HEK293 (cell line): Measurements from ENCODE around the gene NR2F2.

ENCODE experiments used
- CTCF ChIA-PET: fragments of 350-600 bp; formaldehyde crosslinking; extraction: SDS; loops from one replicate; lab custom pipeline; 2021; ENCODE audit warnings: antibody characterized with exemption; lab: Yijun Ruan, JAX
- POLR2A ChIA-PET: fragments of 300-600 bp; formaldehyde crosslinking; extraction: SDS; loops from one replicate; lab custom pipeline; 2020; ENCODE audit warnings: antibody characterized with exemption, inconsistent platforms; lab: Yijun Ruan, JAX
- H3K27ac ChIP-seq: fragments of 200-500 bp; sonication (Bioruptor generic); 2 replicates; pipeline ENCODE4 v1.5.1; 2014; ENCODE audit warnings: low read depth, low read length, control low read depth, inconsistent platforms; ENCODE audit errors: extremely low read depth
- H3K36me3 ChIP-seq, 2 experiments: fragments of 200-500 bp in 1 of 2; sonication (Bioruptor generic) in 1 of 2; 1 replicate in 1 of 2; 2 replicates in 1 of 2; pipeline ENCODE4 v1.5.1; 2014 to 2017; ENCODE audit warnings: inconsistent platforms in 2 of 2, low read length in 2 of 2; ENCODE audit not compliant: control insufficient read depth in 2 of 2, insufficient read depth in 1 of 2
- H3K4me1 ChIP-seq: fragments of 200-500 bp; sonication (Bioruptor generic); 2 replicates; pipeline ENCODE4 v1.5.1; 2014; ENCODE audit warnings: mild to moderate bottlenecking, low read length, inconsistent platforms; ENCODE audit not compliant: control insufficient read depth, insufficient read depth
- H3K4me3 ChIP-seq: 2 replicates; pipeline ENCODE4 v1.5.1; 2011; ENCODE audit warnings: low read depth, mild to moderate bottlenecking, control low read depth, low read length, moderate library complexity
- H3K9me3 ChIP-seq: fragments of 200-500 bp; sonication (Bioruptor generic); 2 replicates; pipeline ENCODE4 v1.5.1; 2014; ENCODE audit warnings: low read depth, low read length, inconsistent platforms; ENCODE audit not compliant: control insufficient read depth, insufficient read depth
- BCL11A ChIP-seq: fragments of 450-650 bp; formaldehyde crosslinking; IDR thresholded peaks from 2 replicates; pipeline ENCODE4 v1.5.1; 2016; ENCODE audit warnings: low read depth, missing biosample characterization, missing genetic modification characterization
- BCL11B ChIP-seq: fragments of 450-650 bp; formaldehyde crosslinking; IDR thresholded peaks from 2 replicates; pipeline ENCODE4 v1.5.1; 2016; ENCODE audit warnings: low read depth, missing biosample characterization, missing genetic modification characterization
- EGR2 ChIP-seq: fragments of 450-650 bp; formaldehyde crosslinking; IDR thresholded peaks from 2 replicates; pipeline ENCODE4 v1.5.1; 2016; ENCODE audit warnings: low read depth, missing biosample characterization, missing genetic modification characterization
- HOXC10 ChIP-seq: sonication (generic); formaldehyde crosslinking; IDR thresholded peaks from 2 replicates; pipeline ENCODE4 v1.8.1; 2023; ENCODE audit warnings: mild to moderate bottlenecking, missing genetic modification reagents
- IKZF3 ChIP-seq: fragments of 450-650 bp; IDR thresholded peaks from 2 replicates; pipeline ENCODE4 v1.5.0; 2018; ENCODE audit warnings: missing biosample characterization, mild to moderate bottlenecking, missing genetic modification characterization, moderate library complexity
- SP7 ChIP-seq: fragments of 450-650 bp; formaldehyde crosslinking; IDR thresholded peaks from 2 replicates; pipeline ENCODE4 v1.5.1; 2016; ENCODE audit warnings: missing biosample characterization, missing genetic modification characterization
- ZFHX2 ChIP-seq: fragments of 450-650 bp; formaldehyde crosslinking; conservative IDR thresholded peaks from 2 replicates; pipeline ENCODE4 v1.5.1; 2016; ENCODE audit warnings: missing biosample characterization, missing genetic modification characterization
- ZNF157 ChIP-seq: fragments of 450-650 bp; formaldehyde crosslinking; IDR thresholded peaks from 2 replicates; pipeline ENCODE4 v1.5.1; 2016; ENCODE audit warnings: missing biosample characterization, missing genetic modification characterization
- ZNF184 ChIP-seq: fragments of 450-650 bp; IDR thresholded peaks from 2 replicates; pipeline ENCODE4 v1.5.1; 2018; ENCODE audit warnings: missing biosample characterization, mild to moderate bottlenecking, missing genetic modification characterization
- ZNF341 ChIP-seq: fragments of 450-650 bp; formaldehyde crosslinking; IDR thresholded peaks from 2 replicates; pipeline ENCODE4; 2016; ENCODE audit warnings: low read depth, missing biosample characterization, missing genetic modification characterization
- ZNF558 ChIP-seq: fragments of 450-650 bp; formaldehyde crosslinking; IDR thresholded peaks from 2 replicates; pipeline ENCODE4 v1.5.1; 2016; ENCODE audit warnings: missing biosample characterization, missing genetic modification characterization
- ZNF621 ChIP-seq: fragments of 450-650 bp; formaldehyde crosslinking; IDR thresholded peaks from 2 replicates; pipeline ENCODE4 v1.5.1; 2017; ENCODE audit warnings: missing biosample characterization, missing genetic modification characterization
- ZNF658 ChIP-seq: fragments of 450-650 bp; formaldehyde crosslinking; IDR thresholded peaks from 2 replicates; pipeline ENCODE4; 2016; ENCODE audit warnings: missing biosample characterization, missing genetic modification characterization
- ZNF777 ChIP-seq: fragments of 450-650 bp; formaldehyde crosslinking; IDR thresholded peaks from 2 replicates; pipeline ENCODE4 v1.5.1; 2017; ENCODE audit warnings: missing biosample characterization, missing genetic modification characterization, borderline replicate concordance
- ZNF792 ChIP-seq: fragments of 450-650 bp; formaldehyde crosslinking; IDR thresholded peaks from 2 replicates; pipeline ENCODE4 v1.5.1; 2016; ENCODE audit warnings: missing biosample characterization, missing genetic modification characterization
- ZNF843 ChIP-seq: fragments of 450-650 bp; formaldehyde crosslinking; IDR thresholded peaks from 2 replicates; pipeline ENCODE4 v1.5.1; 2016; ENCODE audit warnings: missing biosample characterization, missing genetic modification characterization
- ZSCAN23 ChIP-seq: fragments of 450-650 bp; formaldehyde crosslinking; IDR thresholded peaks from 2 replicates; pipeline ENCODE4 v1.5.1; 2016; ENCODE audit warnings: missing biosample characterization, missing genetic modification characterization
- TF ChIP-seq, protein P1 (sequence below): IDR thresholded peaks from 2 replicates; pipeline ENCODE4 v1.6.1; 2011; ENCODE audit warnings: mild to moderate bottlenecking, low read depth, low read length, borderline replicate concordance
- TF ChIP-seq, protein P2 (sequence below): fragments of 450-650 bp; formaldehyde crosslinking; IDR thresholded peaks from 2 replicates; pipeline ENCODE4 v1.5.1; 2016; ENCODE audit warnings: missing biosample characterization, missing genetic modification characterization, low read depth
- TF ChIP-seq, protein P3 (sequence below): fragments of 450-650 bp; formaldehyde crosslinking; IDR thresholded peaks from 2 replicates; pipeline ENCODE4 v1.5.1; 2016; ENCODE audit warnings: missing biosample characterization, missing genetic modification characterization
- TF ChIP-seq, protein P4 (sequence below): fragments of 450-650 bp; formaldehyde crosslinking; IDR thresholded peaks from 2 replicates; pipeline ENCODE4 v1.5.1; 2016; ENCODE audit warnings: missing biosample characterization, missing genetic modification characterization
- TF ChIP-seq, protein P5 (sequence below): fragments of 450-650 bp; formaldehyde crosslinking; IDR thresholded peaks from 2 replicates; pipeline ENCODE4 v1.5.1; 2016; ENCODE audit warnings: missing biosample characterization, missing genetic modification characterization
- TF ChIP-seq, protein P6 (sequence below): fragments of 450-650 bp; formaldehyde crosslinking; conservative IDR thresholded peaks from 2 replicates; pipeline ENCODE4 v1.5.1; 2016; ENCODE audit warnings: low read depth, missing biosample characterization, missing genetic modification characterization

The NR2F2 gene

DNA sequence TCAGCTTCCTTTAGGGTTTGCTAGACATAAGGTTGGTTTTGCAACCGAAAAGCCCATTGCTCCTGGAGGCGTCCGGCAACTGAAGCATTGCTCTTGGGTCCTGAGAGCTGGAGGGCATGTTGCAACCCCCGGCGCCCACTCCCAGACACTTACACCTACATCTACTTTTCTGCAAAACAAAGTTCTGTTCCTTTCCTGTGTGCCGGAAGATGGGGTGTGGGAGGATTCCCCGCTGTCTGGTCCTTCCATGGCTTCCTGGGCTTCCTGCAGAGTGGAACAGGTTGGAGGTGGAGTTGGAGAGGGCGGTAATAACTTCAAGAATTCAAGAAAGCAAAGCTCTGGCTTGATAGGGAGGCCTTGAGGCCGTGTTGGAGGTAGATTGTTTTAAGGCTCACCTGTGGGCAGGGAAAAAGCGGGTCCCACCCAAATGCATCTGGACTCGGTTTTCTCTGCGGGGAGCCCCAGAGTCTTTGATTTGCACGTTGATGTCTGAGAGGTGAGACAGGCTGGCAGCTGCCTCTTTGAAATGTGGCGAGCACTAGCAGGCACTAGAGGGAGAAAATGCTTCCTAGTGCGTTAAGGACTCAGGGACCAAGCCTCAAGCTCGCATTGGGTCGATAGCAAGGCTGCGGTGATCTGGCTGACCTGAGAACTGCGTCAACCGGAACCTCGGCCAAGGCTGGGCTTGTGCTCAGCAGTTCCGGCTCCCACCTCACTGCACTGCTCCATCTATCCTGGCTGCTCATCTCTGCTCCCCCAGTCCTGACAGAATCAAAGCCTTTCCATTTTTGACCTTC is 39.5 kb downstream of the NR2F2 start:
- TF ChIP-seq BCL11A (tag by site-specific recombination) = no peak
- 0 out of 2 replicates have a peak, but pooled peaks have one; percentile 8 for TF ChIP-seq ZFHX2 (tag by site-specific recombination)
- TF ChIP-seq SP7 (tag by site-specific recombination) = no peak
- peak; percentile 54 for TF ChIP-seq EGR2 (tag by site-specific recombination)
- TF ChIP-seq ZNF558 (tag by site-specific recombination) = no peak
- Histone ChIP-seq H3K36me3 (no peaks in the 10 kb centered on the region), H3K27ac (no peak overlapping the region), H3K4me3 (no peak overlapping the region), H3K4me1 (no peaks in the 10 kb centered on the region), H3K9me3 (no peaks in the 10 kb centered on the region)
- POLR2A ChIA-PET = interaction anchor here (1.3 to 1.6 kb wide), 2 partner anchors 9 to 10 kb away, joined by 3 to 4 read pairs; no protein-coding TSS in a partner anchor
- CTCF ChIA-PET = no interaction called here

DNA sequence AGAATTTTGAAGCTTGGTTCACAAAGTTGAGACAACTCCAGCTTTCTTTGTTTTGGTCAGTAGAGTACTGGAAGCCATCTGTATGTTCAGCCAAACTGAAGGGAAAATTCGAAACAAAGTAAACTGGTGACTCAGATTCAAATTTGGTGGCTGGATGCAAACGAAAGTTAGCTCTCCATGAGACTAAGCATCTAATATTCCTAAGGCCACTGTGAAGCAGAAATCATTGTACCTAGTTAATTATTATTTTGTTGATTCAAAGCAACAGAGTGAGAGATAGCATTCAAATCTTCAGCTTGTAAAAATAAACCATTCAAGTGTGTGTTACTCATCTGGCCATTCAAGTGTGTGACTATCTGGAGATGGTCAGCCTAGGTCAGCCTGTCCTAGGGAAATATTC is 42.1 kb downstream of the NR2F2 start:
- H3K4me3 ChIP-seq = no peak overlapping the region
- H3K27ac ChIP-seq = no peak overlapping the region
- H3K9me3 ChIP-seq = no peaks in the 10 kb centered on the region
- no peaks in the 10 kb centered on the region for H3K4me1 ChIP-seq
- POLR2A ChIA-PET = no interaction called here
- CTCF ChIA-PET = interaction anchor here (0.6 kb wide), 1 partner anchor 487 kb away, joined by 3 read pairs; no protein-coding TSS in a partner anchor
- no peaks in the 10 kb centered on the region for H3K36me3 ChIP-seq
- TF ChIP-seq ZNF341 (tag by site-specific recombination) = no peak
- no peak for TF ChIP-seq ZNF792 (tag by site-specific recombination)
- no peak for TF ChIP-seq ZNF777
- TF ChIP-seq ZNF843 (tag by site-specific recombination) = no peak
- no peak for TF ChIP-seq ZNF658 (tag by site-specific recombination)
- TF ChIP-seq, protein P1, sequence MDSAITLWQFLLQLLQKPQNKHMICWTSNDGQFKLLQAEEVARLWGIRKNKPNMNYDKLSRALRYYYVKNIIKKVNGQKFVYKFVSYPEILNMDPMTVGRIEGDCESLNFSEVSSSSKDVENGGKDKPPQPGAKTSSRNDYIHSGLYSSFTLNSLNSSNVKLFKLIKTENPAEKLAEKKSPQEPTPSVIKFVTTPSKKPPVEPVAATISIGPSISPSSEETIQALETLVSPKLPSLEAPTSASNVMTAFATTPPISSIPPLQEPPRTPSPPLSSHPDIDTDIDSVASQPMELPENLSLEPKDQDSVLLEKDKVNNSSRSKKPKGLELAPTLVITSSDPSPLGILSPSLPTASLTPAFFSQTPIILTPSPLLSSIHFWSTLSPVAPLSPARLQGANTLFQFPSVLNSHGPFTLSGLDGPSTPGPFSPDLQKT = no peak
- TF ChIP-seq, protein P2, sequence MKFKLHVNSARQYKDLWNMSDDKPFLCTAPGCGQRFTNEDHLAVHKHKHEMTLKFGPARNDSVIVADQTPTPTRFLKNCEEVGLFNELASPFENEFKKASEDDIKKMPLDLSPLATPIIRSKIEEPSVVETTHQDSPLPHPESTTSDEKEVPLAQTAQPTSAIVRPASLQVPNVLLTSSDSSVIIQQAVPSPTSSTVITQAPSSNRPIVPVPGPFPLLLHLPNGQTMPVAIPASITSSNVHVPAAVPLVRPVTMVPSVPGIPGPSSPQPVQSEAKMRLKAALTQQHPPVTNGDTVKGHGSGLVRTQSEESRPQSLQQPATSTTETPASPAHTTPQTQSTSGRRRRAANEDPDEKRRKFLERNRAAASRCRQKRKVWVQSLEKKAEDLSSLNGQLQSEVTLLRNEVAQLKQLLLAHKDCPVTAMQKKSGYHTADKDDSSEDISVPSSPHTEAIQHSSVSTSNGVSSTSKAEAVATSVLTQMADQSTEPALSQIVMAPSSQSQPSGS (tag by site-specific recombination) = no peak
- TF ChIP-seq, protein P3, sequence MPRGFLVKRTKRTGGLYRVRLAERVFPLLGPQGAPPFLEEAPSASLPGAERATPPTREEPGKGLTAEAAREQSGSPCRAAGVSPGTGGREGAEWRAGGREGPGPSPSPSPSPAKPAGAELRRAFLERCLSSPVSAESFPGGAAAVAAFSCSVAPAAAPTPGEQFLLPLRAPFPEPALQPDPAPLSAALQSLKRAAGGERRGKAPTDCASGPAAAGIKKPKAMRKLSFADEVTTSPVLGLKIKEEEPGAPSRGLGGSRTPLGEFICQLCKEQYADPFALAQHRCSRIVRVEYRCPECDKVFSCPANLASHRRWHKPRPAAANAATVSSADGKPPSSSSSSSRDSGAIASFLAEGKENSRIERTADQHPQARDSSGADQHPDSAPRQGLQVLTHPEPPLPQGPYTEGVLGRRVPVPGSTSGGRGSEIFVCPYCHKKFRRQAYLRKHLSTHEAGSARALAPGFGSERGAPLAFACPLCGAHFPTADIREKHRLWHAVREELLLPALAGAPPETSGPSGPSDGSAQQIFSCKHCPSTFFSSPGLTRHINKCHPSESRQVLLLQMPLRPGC = no peak
- TF ChIP-seq, protein P4, sequence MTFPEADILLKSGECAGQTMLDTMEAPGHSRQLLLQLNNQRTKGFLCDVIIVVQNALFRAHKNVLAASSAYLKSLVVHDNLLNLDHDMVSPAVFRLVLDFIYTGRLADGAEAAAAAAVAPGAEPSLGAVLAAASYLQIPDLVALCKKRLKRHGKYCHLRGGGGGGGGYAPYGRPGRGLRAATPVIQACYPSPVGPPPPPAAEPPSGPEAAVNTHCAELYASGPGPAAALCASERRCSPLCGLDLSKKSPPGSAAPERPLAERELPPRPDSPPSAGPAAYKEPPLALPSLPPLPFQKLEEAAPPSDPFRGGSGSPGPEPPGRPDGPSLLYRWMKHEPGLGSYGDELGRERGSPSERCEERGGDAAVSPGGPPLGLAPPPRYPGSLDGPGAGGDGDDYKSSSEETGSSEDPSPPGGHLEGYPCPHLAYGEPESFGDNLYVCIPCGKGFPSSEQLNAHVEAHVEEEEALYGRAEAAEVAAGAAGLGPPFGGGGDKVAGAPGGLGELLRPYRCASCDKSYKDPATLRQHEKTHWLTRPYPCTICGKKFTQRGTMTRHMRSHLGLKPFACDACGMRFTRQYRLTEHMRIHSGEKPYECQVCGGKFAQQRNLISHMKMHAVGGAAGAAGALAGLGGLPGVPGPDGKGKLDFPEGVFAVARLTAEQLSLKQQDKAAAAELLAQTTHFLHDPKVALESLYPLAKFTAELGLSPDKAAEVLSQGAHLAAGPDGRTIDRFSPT = no peak
- TF ChIP-seq, protein P5, sequence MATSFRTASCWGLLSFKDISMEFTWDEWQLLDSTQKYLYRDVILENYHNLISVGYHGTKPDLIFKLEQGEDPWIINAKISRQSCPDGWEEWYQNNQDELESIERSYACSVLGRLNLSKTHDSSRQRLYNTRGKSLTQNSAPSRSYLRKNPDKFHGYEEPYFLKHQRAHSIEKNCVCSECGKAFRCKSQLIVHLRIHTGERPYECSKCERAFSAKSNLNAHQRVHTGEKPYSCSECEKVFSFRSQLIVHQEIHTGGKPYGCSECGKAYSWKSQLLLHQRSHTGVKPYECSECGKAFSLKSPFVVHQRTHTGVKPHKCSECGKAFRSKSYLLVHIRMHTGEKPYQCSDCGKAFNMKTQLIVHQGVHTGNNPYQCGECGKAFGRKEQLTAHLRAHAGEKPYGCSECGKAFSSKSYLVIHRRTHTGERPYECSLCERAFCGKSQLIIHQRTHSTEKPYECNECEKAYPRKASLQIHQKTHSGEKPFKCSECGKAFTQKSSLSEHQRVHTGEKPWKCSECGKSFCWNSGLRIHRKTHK (tag by site-specific recombination) = no peak
- no peak for TF ChIP-seq HOXC10
- no peak for TF ChIP-seq IKZF3 (tag by site-specific recombination)
- TF ChIP-seq BCL11B (tag by site-specific recombination) = no peak
- TF ChIP-seq, protein P6, sequence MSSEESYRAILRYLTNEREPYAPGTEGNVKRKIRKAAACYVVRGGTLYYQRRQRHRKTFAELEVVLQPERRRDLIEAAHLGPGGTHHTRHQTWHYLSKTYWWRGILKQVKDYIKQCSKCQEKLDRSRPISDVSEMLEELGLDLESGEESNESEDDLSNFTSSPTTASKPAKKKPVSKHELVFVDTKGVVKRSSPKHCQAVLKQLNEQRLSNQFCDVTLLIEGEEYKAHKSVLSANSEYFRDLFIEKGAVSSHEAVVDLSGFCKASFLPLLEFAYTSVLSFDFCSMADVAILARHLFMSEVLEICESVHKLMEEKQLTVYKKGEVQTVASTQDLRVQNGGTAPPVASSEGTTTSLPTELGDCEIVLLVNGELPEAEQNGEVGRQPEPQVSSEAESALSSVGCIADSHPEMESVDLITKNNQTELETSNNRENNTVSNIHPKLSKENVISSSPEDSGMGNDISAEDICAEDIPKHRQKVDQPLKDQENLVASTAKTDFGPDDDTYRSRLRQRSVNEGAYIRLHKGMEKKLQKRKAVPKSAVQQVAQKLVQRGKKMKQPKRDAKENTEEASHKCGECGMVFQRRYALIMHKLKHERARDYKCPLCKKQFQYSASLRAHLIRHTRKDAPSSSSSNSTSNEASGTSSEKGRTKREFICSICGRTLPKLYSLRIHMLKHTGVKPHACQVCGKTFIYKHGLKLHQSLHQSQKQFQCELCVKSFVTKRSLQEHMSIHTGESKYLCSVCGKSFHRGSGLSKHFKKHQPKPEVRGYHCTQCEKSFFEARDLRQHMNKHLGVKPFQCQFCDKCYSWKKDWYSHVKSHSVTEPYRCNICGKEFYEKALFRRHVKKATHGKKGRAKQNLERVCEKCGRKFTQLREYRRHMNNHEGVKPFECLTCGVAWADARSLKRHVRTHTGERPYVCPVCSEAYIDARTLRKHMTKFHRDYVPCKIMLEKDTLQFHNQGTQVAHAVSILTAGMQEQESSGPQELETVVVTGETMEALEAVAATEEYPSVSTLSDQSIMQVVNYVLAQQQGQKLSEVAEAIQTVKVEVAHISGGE (tag by site-specific recombination) = no peak
- TF ChIP-seq ZNF184 (tag by site-specific recombination) = no peak
- no peak for TF ChIP-seq ZNF157
- no peak for TF ChIP-seq ZNF621 (tag by site-specific recombination)
- TF ChIP-seq ZSCAN23 (tag by site-specific recombination) = no peak
